ENCODE data around the gene LCE7A.

LCE7A gene, protein sequence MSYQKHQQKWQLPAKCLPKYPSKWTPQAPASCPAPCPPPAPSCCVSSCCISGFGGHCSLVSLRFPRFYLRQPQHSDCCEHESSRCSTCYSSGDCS

DNA sequence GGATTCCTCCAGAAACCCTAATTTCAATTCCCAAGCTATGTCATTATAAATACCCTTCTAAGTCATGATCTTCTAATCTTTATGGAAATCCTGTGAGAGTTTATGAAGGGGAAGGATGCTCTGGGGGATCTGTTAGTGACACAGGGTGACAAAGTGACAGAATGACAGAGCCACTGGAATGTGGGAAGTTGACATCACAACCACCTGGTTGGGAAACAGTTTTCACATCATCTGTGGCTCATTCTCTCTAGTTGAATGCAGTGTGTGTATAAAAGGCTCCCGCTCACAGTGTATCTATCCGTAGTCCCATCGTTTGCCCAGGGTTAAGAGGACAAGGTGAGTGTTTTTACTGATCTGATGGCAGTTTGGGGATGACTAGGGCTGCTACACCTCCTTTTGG, at the start of gene LCE7A:
LCE7A (plus strand) TSS at position 301 of the 400 bp plus-strand sequence. CDS start 702 bp downstream, outside the sequence.
- no peak for DNase-seq

DNA sequence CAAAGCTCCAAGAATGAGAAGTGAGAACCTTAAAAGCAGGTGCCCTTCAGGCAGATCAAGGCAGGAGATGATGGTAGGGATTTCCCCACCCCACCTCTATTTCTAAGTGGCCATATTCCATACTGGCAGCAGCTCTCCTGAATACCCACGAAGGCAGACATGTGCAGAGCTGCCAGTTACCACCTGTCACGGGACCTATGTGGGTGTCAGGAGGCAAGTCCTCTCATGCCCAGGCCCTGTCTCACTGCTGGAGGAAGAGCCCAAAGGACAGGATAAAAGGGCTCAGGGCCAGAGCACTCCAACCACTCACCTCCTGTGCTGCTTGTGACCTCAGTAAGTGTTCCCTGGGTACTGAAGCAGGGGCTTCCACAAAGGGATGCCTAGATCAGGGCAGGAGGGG, 48.7 kb upstream of the LCE7A start:
- DNase-seq: no peak

DNA sequence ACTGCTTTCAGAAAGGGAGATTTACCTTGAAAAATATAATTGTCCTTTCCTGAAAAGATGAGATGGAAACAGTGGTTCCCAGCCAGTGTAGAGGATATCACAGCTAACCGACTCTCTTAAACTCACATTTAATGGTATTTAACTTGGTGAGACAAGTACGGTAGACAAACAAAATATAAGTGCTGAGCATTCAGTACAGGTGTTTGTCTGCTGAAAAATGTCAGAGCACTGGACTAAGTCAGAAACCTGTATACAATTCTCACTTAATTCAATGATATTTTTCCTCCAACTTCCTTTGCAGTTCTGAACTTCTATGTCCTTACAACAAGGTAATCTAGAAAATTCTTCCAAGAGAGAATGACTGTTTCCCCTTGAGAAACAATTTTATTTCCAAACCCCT, 48.1 kb upstream of the LCE7A start, which contains the start of gene LCE1B:
LCE1B (plus strand) TSS at position 301 of the 400 bp plus-strand sequence. CDS start 476 bp downstream, outside the sequence.
- DNase-seq: no peak

DNA sequence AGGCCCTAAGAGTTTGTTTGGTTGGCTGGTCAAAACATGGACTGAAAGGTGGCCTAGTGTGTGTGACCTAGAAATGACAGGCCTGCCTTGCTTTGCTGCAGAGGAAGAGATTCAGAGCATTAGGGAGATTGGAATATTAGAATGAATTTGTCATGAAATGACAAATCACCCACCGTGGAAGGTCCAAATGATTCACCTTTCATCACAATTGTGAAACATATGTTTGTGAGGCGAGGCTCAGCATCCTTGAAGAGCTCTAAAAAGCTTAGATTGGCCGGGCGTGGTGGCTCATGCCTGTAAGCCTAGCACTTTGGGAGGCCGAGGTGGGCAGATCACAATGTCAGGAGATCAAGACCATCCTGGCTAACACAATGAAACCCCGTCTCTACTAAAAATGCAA, 42.5 kb upstream of the LCE7A start:
- DNase-seq: no peak

DNA sequence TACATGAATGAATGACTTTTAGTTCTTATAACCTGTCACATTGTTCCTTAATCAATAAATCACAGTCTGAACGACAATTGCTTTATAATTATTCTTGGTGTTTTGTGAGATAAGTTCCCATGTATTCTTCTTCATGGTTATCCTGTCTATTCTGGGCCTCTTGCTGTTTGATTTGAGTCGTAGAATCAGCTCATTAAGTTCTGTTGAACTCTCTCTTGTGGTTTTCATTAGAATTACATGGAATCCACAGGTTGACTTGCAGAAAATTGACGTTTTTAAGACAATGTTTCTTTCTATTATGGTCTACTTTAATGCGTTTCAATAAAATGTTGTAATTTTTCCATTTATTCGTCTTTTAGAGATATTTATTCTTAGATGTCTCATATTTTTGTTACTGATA, 36.5 kb upstream of the LCE7A start:
- DNase-seq: no peak

DNA sequence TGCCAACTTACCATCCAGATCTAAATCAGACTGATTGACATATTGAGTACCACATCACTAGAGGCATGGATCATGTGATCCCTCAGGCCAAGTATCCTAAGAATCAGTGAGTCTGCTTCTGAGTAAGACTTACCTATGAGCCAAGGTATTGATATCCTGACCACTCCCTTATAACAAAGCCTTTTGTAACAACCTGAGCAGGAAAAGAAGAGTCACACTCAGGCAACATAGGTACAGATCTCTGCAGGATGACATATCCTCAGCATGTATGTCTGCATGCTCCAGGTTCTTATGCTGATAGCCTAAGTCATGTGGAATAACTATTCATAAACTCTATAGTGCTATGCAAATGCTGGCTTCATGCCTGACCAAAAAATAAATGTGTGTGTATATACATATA, 34.8 kb upstream of the LCE7A start:
- DNase-seq: no peak

DNA sequence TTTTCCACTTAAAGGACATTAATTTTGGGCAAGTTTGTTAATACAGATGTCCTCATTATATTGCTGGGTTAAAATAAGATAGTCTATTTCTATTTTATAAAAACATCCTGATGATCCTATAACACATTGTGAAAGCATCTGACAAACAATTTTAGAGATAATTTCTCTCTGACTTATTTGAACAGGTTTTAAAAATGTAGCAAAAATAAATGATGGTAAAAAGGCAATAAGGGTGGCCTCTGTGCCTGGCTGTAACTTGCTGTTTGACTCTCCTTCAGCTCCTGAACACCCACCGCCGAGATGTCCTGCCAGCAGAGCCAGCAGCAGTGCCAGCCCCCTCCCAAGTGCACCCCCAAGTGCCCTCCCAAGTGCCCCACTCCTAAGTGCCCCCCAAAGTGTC, 32.6 kb upstream of the LCE7A start, which contains the start of gene LCE1A:
LCE1A (plus strand) TSS at position 301 of the 400 bp plus-strand sequence; CDS start at position 301, 0 bp downstream.
- no peak for DNase-seq

DNA sequence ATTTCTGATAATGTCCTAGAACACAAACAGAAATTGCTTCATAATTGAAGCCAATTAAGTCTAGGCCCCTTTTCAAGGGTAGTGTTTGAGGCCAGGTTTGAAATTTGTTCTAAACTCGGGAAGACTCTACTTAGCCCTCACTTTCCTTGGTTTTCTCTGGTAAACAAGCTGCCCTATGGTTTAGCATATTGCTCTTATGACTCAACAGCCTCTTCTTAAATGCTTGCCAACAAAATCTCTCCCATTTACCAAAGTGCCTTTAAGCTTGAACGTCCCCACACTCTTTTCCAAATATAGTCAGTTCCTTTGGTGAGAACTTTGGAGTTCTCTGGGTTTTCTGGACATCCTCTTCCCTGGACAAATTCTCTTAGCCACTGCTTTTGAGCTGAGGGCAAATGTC, 22.9 kb upstream of the LCE7A start:
- DNase-seq: no peak

DNA sequence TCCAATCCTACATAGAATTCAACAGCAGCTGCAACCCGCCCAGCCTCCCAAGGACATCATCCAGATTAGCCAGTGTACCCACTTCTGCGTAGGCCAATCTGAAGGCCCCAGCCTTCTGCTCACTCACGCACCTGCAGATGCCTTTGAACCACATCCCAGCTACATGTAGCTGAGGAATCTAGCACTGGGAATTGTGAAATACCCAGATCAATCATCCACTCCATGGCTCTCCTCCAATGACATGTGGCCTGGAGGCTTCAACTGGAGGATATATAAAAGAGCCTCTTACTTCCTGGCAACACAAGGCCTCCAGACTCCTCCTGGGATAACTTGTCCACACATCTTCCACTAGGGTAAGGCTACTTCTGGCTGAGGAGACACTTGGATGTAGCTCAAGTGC, 17.2 kb upstream of the LCE7A start, which contains the start of gene LCE6A:
LCE6A (plus strand) TSS at position 301 of the 400 bp plus-strand sequence. CDS start 665 bp downstream, outside the sequence.
- DNase-seq: no peak

DNA sequence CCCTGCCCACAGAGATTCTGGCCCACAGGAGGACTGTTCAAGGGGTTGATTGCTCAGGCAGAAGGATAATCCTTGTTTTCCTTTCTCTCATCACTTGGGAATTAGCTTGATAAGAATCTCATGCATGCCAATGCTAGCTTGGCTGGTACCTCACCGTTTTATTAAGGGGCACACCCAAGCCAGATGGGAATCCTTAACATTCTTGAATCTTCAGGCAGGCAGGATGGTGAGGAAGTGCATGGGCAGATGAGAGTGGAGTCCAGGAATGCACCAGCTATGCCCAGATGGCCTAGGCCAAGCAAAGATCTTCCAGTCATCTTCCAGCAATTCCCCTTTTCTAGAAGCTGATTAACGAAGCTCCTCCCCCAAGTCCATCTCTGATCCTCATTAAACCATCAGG, 4.1 kb upstream of the LCE7A start:
- no peak for DNase-seq

DNA sequence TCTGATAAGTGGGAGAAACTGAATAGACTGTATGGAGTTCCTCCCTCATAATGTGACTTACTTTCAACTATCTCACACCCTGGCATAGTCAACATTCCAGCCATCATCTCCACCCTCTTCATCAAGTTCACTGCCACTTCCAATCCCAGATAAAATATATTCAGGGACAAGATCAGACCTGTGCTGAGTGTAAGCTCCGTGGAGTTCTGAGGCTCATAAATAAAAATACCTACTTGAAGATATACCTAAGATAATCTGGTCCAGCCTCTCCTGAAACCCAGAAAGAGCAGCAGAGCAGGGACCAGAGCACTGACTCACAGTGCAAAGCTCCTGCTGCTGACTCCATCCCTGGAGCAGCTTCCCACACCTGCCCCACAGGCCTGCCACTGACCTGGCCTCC, 1.7 kb upstream of the LCE7A start:
- DNase-seq: no peak

DNA sequence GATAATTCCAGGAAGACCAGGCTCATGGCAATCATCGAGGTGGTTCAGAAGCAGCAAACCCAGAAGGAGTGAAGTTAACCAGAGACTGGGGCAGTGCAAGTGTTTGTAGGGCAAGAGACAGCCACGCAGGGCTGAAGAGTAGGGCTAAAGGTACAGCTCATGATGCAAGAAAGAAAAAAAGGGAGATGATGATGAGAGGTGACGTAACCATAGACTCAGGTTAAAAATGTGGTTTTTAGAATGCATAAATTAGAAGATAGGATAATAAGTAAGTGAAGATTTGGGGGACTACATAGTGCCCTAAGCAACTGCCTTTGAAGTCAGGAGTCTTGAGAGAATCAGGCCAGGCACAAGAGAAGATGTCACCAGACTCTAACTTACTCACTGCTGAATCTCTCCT, 333 bp downstream of the LCE7A start:
- DNase-seq: no peak

DNA sequence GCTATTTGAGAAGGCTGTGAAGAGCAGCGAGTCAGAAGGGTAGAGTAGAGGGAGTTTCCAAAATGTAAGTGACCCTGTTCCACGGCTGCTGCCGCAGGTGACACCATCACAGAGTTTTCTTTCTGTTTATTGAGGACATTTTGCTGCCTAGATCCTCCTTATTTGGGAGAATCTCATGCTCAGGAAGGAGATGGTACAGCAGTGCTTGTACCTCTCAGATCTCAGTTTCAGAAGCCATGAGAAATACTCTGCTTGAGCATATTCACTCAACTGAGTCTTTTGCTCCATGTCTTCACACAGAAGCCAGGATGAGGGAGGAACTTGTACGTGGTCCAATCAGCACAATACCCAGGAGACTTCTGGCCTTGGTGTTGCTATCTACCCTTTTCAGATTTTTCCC, 1.6 kb downstream of the LCE7A start:
- DNase-seq: no peak

DNA sequence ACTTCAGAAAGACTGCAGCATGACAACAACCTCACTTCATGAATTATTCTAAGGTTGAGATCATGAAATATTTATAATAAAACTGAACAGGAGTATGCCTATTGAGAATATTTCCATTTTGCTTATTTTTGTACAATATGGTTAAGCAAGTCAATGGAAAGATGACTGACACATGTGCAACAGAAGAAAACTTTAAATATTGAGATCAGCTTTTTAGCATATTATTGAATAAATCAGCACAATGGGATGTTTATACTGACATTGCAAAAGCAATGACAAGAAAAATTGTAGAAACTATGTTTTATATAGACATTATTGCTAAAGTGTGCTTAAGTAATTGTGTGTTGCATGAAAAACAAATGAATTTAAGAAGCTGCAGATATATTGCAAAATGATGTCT, 4.6 kb downstream of the LCE7A start:
- no peak for DNase-seq

DNA sequence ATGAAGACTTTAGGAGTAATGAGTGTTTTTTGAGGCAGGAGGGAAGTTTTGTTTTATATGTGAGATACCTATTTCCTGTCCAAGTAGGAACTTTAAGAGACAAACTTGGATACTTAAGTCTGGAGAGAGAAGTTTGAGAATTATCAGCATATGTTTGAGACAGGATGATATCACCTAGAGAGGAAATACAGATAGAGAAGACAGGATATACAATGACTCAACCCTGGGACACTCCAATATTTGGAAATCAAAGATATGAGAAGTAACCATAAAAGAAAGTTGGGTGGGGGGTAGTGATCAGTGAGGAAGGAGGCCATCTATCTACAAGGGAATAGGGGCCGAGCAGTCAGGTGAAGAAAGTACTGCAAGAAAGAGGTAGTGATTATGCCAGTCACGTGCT, 6.5 kb downstream of the LCE7A start:
- DNase-seq: no peak

DNA sequence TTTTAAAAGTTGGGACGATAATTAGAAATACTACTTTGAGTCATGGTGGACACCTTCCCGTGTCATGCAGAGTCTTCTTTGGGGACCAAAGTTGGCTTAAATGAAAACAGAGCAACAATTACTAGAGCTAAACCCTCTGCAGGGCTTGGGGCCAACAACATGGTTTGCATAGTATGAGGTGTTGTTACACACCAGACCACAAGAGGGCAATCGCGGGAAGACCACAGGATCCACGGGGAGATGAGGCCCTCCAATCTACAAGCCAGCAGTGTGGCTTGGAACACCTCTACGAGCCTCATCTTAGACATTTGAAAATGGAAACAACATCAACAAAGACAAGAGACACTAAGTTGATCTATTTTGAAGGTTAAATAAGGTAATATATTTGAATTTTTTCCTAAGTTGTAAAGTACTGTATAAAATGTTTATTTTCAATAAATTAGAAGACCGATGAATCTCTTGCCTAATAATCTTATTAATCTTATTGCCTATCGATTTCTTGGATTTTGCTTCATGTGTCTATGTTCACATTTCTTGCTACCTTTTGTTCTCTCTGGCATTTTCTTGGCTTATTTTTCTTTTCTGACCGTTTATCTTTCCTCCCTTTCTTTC, 10.1 kb downstream of the LCE7A start:
- no peak for DNase-seq

DNA sequence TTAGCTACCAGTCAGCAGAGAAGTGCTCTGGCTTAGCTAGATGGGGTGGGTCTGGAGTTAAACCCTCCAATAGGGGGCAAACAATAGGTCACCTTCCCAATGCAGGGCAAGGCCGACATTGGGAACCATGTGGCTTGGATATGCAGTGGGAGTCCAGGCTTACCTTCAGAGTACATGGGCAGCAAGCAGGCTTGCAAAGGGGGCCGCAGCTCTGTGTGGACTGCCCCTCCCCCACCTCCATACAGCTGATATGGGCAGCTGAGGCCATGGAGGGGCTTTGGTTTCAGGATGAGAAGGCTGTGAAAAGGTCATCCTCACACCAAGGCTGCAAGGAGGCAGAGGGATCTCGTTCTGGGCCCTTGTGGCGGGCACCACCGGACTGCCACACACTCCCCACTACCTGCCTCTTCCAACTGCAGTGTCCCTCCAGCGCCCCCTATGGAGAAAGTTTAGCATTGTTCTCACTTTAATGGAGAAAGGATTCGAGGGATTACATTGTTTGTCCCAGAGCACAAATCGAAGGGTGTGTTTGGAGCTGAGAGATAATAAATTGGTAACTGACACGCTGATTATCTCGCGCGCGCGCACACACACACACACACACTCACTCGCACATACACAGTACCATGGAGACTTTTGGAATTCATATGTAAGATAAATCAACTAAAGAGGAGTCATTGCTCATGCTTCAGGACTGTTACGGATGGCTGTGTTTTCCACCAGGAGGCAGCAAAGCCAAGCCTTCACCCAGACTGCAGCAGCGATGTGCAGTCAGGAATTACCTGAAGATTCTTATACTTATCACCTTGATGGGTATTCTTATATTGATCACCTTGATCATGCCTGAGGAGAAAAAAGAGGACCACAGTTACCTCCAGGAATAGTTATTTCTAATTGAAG, 11.3 kb downstream of the LCE7A start:
- DNase-seq: no peak

DNA sequence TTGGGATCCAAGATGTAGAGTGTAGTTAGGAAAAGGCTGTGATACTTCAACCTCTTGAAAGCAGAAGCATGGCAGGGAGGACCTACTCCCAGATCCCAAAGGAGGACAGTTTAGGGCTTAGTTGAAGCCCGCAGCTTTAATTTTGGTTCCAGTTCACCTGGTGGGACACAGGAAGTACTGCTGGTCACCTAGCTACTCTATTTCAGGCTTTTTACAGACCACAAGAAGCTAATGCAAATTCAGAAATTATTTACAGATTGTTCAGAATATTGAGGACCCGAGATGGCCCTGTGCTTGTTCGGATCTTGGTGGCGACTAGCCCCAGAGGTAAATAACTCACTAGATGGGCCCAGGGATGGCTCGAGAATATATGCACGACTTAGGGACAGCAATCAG, 11.9 kb downstream of the LCE7A start:
- DNase-seq: no peak

DNA sequence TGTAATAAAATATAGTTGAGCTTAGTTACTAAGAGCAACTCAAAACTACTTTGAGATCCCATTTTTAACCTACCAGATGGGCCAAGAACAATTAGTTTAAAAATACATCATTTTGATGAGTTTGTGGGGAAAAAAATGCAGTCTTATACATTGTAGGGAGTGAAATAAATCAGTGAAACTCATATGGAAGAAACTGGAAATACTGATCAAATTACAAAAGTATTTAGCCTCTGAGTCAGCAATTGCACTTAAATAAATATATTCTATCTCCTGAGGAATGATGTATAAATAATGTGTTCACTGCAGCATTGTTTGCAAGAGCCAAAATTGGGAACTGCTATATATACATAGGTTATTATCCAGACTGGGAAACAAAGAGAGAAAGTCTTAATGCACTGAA, 13.7 kb downstream of the LCE7A start:
- no peak for DNase-seq

DNA sequence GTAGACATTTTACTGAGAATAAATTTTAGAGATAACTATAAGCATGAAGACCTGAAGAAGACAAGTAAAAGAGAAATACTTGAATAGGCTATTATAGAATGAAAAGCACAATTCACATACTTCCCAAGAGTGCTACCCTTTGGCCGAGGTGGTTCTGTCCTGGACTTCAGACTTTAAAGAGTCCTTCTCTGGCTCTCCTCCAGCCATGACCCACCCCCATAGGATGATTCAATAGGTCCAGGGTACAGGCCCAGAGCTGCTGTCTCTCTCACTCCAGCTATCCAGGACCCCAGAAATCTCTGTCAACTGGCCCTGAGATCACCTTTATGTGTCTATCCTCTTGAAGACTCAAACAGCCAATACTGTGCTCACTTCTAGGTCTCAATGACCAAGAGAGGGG, 17.0 kb downstream of the LCE7A start:
- DNase-seq: no peak

DNA sequence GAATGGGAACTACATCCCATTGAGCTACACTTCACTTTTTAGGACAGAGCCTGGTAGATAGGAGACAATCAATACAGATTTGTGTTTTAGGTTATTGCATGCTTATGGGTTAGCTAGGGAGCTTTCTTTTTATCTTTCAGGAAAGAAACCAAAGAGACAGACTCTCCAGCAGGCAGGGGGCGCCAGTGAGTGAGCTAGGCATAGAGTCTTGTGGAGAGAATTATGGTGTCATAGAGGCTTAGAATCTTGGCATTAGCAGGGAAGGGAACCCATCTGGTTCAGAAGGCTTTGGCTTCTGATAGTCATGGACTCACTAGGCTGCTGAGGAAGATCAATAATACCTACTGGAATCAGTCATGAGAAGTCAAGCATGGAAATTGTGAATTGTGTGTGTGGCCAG, 18.2 kb downstream of the LCE7A start, which contains the start of gene SMCP:
SMCP (plus strand) TSS at position 281 of the 400 bp plus-strand sequence. CDS start 6,101 bp downstream, outside the sequence.
- no peak for DNase-seq

DNA sequence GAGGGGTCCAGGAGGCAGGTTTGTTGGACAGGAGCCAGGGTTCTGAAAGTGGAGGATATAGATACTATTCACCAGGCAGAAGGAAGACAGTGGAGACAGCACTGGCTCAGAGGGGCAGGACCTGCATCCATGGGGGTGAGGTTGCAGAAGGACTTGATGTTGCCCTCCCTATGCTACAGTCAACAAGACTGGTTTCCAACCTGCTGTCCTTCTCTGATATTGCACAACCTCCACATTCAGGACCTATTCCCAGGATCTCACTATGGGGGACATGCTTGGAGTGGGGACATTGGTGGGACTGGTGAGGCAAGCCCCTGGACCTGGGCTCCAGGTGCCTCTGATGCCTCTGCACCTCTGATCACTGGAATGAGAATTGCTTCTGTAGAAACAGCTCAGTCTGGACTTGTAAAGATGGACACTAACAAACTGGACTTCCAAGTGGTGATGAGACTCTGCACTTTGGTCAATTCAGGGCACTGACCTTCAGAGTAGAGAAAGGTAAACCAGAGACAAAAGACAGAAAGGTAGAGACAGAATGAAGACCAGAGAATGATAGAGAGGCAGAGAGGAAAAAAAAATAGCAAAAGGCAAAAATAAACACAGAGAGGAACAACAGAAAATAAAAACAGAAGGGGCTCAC, 19.9 kb downstream of the LCE7A start:
- DNase-seq: no peak

DNA sequence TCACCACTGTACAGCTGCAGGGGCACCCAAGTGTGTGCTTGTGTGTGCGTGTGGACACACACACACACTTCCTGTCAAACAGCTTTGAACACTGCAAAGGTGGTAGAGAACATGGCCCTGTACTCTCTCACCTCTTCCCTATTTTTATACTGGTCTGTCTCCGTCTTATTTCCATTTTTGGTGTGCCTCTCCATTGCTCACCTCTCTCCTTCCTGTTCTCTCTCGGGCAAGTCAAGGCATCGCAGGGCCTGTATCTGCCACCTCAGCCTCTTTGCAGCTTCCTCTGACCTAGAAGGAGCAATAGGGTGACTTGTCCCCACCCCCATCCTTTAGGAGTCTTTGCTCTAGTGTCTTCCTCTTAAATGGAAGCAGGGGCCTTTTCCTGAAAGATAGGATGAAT, 20.5 kb downstream of the LCE7A start:
- DNase-seq: no peak

Measured in NCI-H1436 treated with DMSO at 0.1 percent for 48 hours (cell line).